Spleen (tissue), 11 donors: Measurements from ENCODE around the gene SH3RF3. TPM values are rescaled to one million over a fixed set of nuclear protein-coding genes. Genes with fewer than 3 reads are reported as not detected.

ENCODE experiments used
- DNase-seq: peaks from one replicate; pipeline ENCODE4 v3.0.0-alpha.2; 2020
- H3K27ac ChIP-seq, 8 donors: fragments of 200-600 bp; sonication (generic) in 7 of 8; 1 replicate in 4 of 8; 2 replicates in 4 of 8; pipeline versions ENCODE4 v1.5.0 to v1.8.0; 2016 to 2021; ENCODE audit warnings: inconsistent platforms in 4 of 8, mild to moderate bottlenecking in 4 of 8, moderate library complexity in 1 of 8
- H3K27me3 ChIP-seq, 7 donors: fragments of 200-600 bp; sonication (generic) in 6 of 7; replicated peaks in 1 of 7; 1 replicate in 4 of 7; 2 replicates in 3 of 7; pipeline versions ENCODE4 v1.5.0 to v1.8.0; 2016 to 2021; ENCODE audit warnings: inconsistent platforms in 3 of 7, mild to moderate bottlenecking in 1 of 7
- H3K36me3 ChIP-seq, 6 donors: fragments of 200-600 bp; sonication (generic) in 5 of 6; 1 replicate in 4 of 6; 2 replicates in 2 of 6; pipeline versions ENCODE4 v1.5.0 to v1.8.0; 2016 to 2021; ENCODE audit warnings: inconsistent platforms in 2 of 6
- H3K4me1 ChIP-seq, 6 donors: fragments of 200-600 bp; sonication (generic) in 5 of 6; 1 replicate in 3 of 6; 2 replicates in 3 of 6; pipeline versions ENCODE4 v1.5.0 to v1.8.0; 2016 to 2021; ENCODE audit warnings: inconsistent platforms in 3 of 6
- H3K4me3 ChIP-seq, 8 donors: fragments of 200-600 bp; sonication (generic) in 7 of 8; 1 replicate in 4 of 8; 2 replicates in 4 of 8; pipeline versions ENCODE4 v1.5.0 to v1.8.0; 2016 to 2021; ENCODE audit warnings: inconsistent platforms in 4 of 8, mild to moderate bottlenecking in 4 of 8, moderate library complexity in 2 of 8
- H3K9me3 ChIP-seq, 8 donors: fragments of 200-600 bp; sonication (generic) in 7 of 8; 1 replicate in 4 of 8; 2 replicates in 4 of 8; pipeline versions ENCODE4 v1.5.0 to v1.8.0; 2016 to 2021; ENCODE audit warnings: inconsistent platforms in 4 of 8
- POLR2A ChIP-seq, 3 donors: fragments of 450-650 bp; IDR thresholded peaks; one replicate each; pipeline ENCODE4 v1.5.1; 2017; ENCODE audit warnings: antibody characterized with exemption in 3 of 3, mild to moderate bottlenecking in 1 of 3
- POLR2AphosphoS5 ChIP-seq, 3 donors: sonication (generic); formaldehyde crosslinking; IDR thresholded peaks; one replicate each; pipeline ENCODE4 v1.5.1; 2017; ENCODE audit warnings: antibody characterized with exemption in 3 of 3
- WGBS, 5 donors: extraction: QIAGEN DNeasy Blood & Tissue Kit in 3 of 5; methylation state at CpG; one replicate each; pipeline versions ENCODE4 v1.1.5 to v1.1.7; 2013 to 2018; 5-methylcytosine and 5-hydroxymethylcytosine counted together
- intact Hi-C: fragments of 100-400 bp; cut with DNase I; formaldehyde crosslinking; loops from one replicate; pipeline ENCODE4 v1.15.0; 2023; ENCODE audit warnings: low total_unique reads
- polyA plus RNA-seq, 3 donors: library from polyadenylated mRNA; stranded (reverse); fragments of 200-250 nt; gene quantifications; one replicate each; pipeline ENCODE4 v1.2.1, GENCODE V29; 2013
- total RNA-seq, 7 donors: library from RNA; depleted of rRNA in 3 of 7; stranded (reverse); fragments of >200 nt in 3 of 7; fragmentation: NEBNext Ultra II Directional in 4 of 7; extraction: Animal tissue kit (Norgen Biotek cat#: 25700) in 4 of 7; gene quantifications; one replicate each; pipeline versions ENCODE4 v1.1.0 to v1.2.1, GENCODE V29; 2016 to 2021
- TF ChIP-seq, protein P1 (sequence below), 11 experiments: fragments of 200-600 bp in 7 of 11; fragments of 450-650 bp in 4 of 11; sonication (generic) in 4 of 11; IDR thresholded peaks in 8 of 11; conservative IDR thresholded peaks in 3 of 11; 1 replicate in 7 of 11; 2 replicates in 4 of 11; pipeline versions ENCODE4 v1.4.0 to v1.8.0; 2016 to 2021; ENCODE audit warnings: antibody characterized with exemption in 11 of 11, inconsistent platforms in 4 of 11, mild to moderate bottlenecking in 1 of 11
- donor health status: healthy with polysubstance abuse.
- donor health status: DM: no; HTN: no; CAD: no; lungs with moderate emphysema.
- donor health status: DM: no; HTN: no; CAD: no.
- donor health status: Bipolar disorder and iron deficiency.
- donor health status: healthy.
- donor health status: DM: no; HTN: no; CAD: no.
- donor health status: DM: yes; HTN: yes; CAD: no.

Gene SH3RF3
- total and polyA plus RNA-seq, 10 donors: 1.3 to 7.6 (median 4.7) TPM

DNA sequence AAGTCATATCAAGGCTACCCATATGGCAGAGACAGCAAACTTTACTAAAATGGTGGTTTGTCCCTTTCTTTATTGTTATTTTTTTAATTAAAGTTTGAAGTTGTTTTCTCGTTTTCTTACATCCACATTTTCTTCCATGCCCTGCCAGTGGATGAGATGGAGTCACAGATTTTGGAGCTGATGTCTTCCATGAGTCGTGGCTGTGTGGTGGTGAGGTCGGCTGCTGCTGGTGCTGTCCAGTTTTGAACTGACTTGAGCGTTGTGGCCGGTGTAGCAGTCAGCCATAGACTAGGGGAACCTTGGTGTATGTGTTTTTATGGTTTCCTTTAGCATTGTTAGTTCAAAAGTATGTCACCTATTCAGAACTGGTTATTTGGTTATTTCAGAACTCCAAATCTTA lies 182.8 kb downstream of the SH3RF3 start:
- Histone ChIP-seq H3K27me3 (no peaks in the 10 kb centered on the region), H3K4me3 (no peak overlapping the region), H3K36me3 (no peaks in the 10 kb centered on the region), H3K9me3 (no peaks in the 10 kb centered on the region), H3K27ac (no peak overlapping the region), H3K4me1 (no peaks in the 10 kb centered on the region)
- WGBS, 5 donors: 81 to 96% (median 89%) methylated on average over 5 of the region's 5 CpGs
- TF ChIP-seq POLR2AphosphoS5 (IDR thresholded peaks at IDR 0.05) (no peak), POLR2A (IDR thresholded peaks at IDR 0.05) (no peak)
- TF ChIP-seq, protein P1, sequence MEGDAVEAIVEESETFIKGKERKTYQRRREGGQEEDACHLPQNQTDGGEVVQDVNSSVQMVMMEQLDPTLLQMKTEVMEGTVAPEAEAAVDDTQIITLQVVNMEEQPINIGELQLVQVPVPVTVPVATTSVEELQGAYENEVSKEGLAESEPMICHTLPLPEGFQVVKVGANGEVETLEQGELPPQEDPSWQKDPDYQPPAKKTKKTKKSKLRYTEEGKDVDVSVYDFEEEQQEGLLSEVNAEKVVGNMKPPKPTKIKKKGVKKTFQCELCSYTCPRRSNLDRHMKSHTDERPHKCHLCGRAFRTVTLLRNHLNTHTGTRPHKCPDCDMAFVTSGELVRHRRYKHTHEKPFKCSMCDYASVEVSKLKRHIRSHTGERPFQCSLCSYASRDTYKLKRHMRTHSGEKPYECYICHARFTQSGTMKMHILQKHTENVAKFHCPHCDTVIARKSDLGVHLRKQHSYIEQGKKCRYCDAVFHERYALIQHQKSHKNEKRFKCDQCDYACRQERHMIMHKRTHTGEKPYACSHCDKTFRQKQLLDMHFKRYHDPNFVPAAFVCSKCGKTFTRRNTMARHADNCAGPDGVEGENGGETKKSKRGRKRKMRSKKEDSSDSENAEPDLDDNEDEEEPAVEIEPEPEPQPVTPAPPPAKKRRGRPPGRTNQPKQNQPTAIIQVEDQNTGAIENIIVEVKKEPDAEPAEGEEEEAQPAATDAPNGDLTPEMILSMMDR (IDR thresholded peaks at IDR 0.05 in 8 of 11, conservative IDR thresholded peaks at IDR 0.05 in 3 of 11): no peak
- DNase-seq: no peak
- intact Hi-C loops: no loop called here

DNA sequence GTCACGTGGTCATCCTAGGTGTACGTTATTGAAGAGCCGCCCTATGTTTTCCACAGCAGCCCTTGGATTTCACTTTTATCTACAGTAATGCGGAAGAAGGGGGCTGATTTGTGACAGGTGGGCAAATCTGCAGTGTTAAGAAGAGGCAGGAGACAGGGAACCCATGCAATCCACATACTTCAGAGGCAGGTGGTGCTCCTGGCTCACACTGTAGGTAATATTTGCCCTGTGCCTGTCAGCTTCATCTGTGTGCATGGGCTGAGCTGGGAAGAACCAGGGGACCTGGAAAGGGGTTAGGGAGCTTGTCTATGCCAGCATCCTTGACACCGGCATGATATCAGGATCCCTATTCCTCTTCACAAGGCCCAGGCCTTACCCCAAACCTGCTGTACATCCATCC lies 183.9 kb downstream of the SH3RF3 start:
- Histone ChIP-seq H3K36me3 (no peaks in the 10 kb centered on the region), H3K27me3 (no peaks in the 10 kb centered on the region), H3K4me1 (peaks cover 0 to 10% (median 0%) of the 10 kb centered on the region in 6 donors), H3K4me3 (no peak overlapping the region), H3K9me3 (no peaks in the 10 kb centered on the region), H3K27ac (no peak overlapping the region)
- no peak for DNase-seq
- intact Hi-C loops: no loop called here
- no peak for TF ChIP-seq POLR2A (IDR thresholded peaks at IDR 0.05)
- 75 to 97% (median 90%) methylated on average over 5 of the region's 5 CpGs for WGBS, 5 donors

DNA sequence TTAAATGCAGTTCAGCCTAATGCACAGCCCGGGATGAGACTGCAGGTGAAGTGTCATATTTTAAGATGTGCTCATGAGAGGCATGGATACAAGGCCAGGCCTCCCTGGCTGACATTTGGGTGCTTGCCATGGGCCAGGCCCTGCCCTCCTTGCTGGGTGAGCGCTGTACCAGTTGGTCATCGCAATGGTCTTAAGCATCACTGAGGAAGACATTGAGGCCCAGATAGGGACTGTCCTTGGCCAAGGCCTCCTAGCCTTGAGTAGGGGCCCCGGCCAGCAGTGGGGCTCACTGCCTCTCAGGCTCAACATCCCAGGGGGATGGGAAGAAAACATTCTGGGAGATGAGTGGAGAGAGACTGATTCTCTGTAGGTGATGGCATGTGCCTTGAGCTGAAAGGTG lies 184.3 kb downstream of the SH3RF3 start:
- no peak for DNase-seq
- Histone ChIP-seq H3K9me3 (no peaks in the 10 kb centered on the region), H3K36me3 (no peaks in the 10 kb centered on the region), H3K27ac (no peak overlapping the region), H3K4me1 (peaks cover 0 to 13% (median 0%) of the 10 kb centered on the region in 6 donors), H3K27me3 (no peaks in the 10 kb centered on the region), H3K4me3 (no peak overlapping the region)
- 82 to 96% (median 93%) methylated on average over 4 of the region's 4 CpGs for WGBS, 5 donors
- intact Hi-C loops: no loop called here
- TF ChIP-seq, protein P1 (IDR thresholded peaks at IDR 0.05 in 8 of 11, conservative IDR thresholded peaks at IDR 0.05 in 3 of 11): no peak
- no peak for TF ChIP-seq POLR2A (IDR thresholded peaks at IDR 0.05)
- TF ChIP-seq POLR2AphosphoS5 (IDR thresholded peaks at IDR 0.05): no peak

DNA sequence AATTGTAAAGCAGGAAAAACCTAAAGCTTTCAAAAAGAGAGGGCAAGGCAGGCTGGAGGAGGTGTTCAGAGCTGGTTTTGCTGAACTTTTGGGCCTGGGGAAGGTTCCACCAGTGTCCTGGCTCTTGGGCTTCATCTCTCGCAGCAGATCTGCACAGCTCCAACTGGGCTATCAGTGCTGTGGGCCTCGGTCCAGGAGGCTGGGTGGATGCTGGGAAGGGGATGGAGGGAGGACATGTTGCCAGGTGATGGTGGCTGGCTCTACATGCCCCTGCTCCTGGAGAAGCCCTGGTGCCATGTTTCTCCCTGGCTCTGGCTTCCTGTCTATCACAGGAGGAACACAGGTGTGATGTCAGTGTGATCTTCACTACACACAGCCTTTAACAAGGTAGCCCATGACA lies 187.1 kb downstream of the SH3RF3 start:
- Histone ChIP-seq H3K27me3 (no peaks in the 10 kb centered on the region), H3K4me3 (no peak overlapping the region), H3K27ac (no peak overlapping the region), H3K36me3 (no peaks in the 10 kb centered on the region), H3K9me3 (no peaks in the 10 kb centered on the region), H3K4me1 (peaks cover 0 to 33% (median 12%) of the 10 kb centered on the region in 6 donors)
- DNase-seq: no peak
- intact Hi-C loops: no loop called here
- WGBS, 5 donors: 39 to 95% (median 61%) methylated on average over 2 of the region's 2 CpGs
- TF ChIP-seq POLR2AphosphoS5 (IDR thresholded peaks at IDR 0.05) (no peak), POLR2A (IDR thresholded peaks at IDR 0.05) (no peak)
- TF ChIP-seq, protein P1 (IDR thresholded peaks at IDR 0.05 in 8 of 11, conservative IDR thresholded peaks at IDR 0.05 in 3 of 11): no peak
